Calu3 (cell line): ENCODE results near the gene HEPACAM. TPM values are rescaled to one million over a fixed set of nuclear protein-coding genes. Genes with fewer than 3 reads are reported as not detected.

Experiments
- BruUV-seq: library from RNA; stranded (reverse); fragments of 400-500 nt; replicated peaks from 2 replicates; lab custom pipeline; 2021; lab: Mats Ljungman, UMichigan
- CTCF ChIA-PET: fragments of 300-600 bp; sonication (Branson Sonifier 250); formaldehyde crosslinking; loops from one replicate; lab custom pipeline; 2022; ENCODE audit warnings: antibody characterized with exemption; lab: Charles Lee
- DNase-seq: peaks from one replicate; pipeline ENCODE4 v3.0.0; 2022
- H3K27ac Mint-ChIP-seq: one replicate; pipeline ENCODE4 v1.8.0; 2022; ENCODE audit warnings: mixed read lengths; ENCODE audit not compliant: unreplicated experiment
- H3K27me3 Mint-ChIP-seq: one replicate; pipeline ENCODE4 v1.8.0; 2022; ENCODE audit warnings: mixed read lengths; ENCODE audit not compliant: unreplicated experiment
- H3K36me3 Mint-ChIP-seq: one replicate; pipeline ENCODE4 v1.8.0; 2022; ENCODE audit warnings: mild to moderate bottlenecking, moderate library complexity, mixed read lengths; ENCODE audit not compliant: insufficient read depth, unreplicated experiment
- H3K4me1 Mint-ChIP-seq: one replicate; pipeline ENCODE4 v1.8.0; 2022; ENCODE audit warnings: mild to moderate bottlenecking, low read depth, mixed read lengths; ENCODE audit not compliant: unreplicated experiment
- H3K4me3 Mint-ChIP-seq: one replicate; pipeline ENCODE4 v1.8.0; 2022; ENCODE audit warnings: mild to moderate bottlenecking, low read depth, moderate library complexity, mixed read lengths; ENCODE audit not compliant: unreplicated experiment
- H3K9me3 Mint-ChIP-seq: one replicate; pipeline ENCODE4 v1.8.0; 2022; ENCODE audit warnings: low read depth, mixed read lengths; ENCODE audit not compliant: unreplicated experiment
- CTCF ChIP-seq: fragments of 200-600 bp; IDR thresholded peaks from one replicate; pipeline ENCODE4 v1.8.0; 2022; ENCODE audit warnings: antibody characterized with exemption; ENCODE audit not compliant: unreplicated experiment
- intact Hi-C: fragments of 100-400 bp; cut with micrococcal nuclease; formaldehyde crosslinking; loops from one replicate; pipeline ENCODE4 v1.10.0; 2022; ENCODE audit not compliant: unreplicated experiment
- total RNA-seq: library from RNA; stranded (reverse); gene quantifications from 2 replicates; pipeline ENCODE4 v1.2.3, GENCODE V29; 2022

Gene HEPACAM
- total RNA-seq, 1 experiment from 2014 or later = not detected

DNA sequence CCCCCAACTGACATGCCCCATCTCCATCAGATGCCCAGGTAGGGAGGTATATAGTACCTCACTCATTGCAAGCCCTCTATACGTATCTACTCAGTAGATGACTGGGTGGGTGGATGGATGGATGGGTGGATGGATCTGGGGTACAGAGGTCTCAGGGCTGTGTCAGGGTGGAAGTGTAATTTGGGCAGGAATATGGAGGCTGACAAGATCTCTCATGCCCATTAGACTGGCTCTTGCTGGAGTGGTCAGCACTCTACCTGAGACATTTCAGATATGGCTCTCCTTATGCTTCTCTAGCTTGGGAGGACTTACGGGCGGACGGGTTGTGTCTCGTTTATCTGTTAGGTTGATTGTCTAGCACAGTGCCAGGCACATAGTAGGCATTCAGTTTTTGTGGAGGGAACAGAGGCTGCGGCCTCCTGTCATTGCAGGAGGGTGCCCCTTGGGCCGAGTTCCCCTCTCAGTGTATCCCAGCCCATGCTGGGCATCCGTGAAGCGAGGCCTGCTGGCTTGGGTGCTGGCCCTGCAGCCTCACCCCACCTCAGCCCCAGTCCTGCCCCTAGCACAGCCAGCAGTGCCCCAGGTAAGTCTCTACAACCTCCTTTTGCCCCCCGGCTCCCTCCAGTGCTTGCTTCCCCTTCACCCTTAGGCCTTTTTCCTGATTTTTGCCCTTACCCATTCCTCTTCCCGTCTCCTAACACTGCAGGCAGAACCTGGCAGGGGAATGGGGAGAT is 56.9 kb downstream of the HEPACAM start:
- CTCF ChIA-PET = no interaction called here
- TF ChIP-seq CTCF = no peak
- no peak overlapping the region for H3K4me3 Mint-ChIP-seq
- H3K9me3 Mint-ChIP-seq = no peaks in the 10 kb centered on the region
- intact Hi-C loops = no loop called here
- DNase-seq = no peak
- H3K4me1 Mint-ChIP-seq = no peaks in the 10 kb centered on the region
- H3K27me3 Mint-ChIP-seq = peaks cover 77% of the 10 kb centered on the region
- BruUV-seq = no TSS peak
- no peak overlapping the region for H3K27ac Mint-ChIP-seq
- peaks cover 17% of the 10 kb centered on the region for H3K36me3 Mint-ChIP-seq

DNA sequence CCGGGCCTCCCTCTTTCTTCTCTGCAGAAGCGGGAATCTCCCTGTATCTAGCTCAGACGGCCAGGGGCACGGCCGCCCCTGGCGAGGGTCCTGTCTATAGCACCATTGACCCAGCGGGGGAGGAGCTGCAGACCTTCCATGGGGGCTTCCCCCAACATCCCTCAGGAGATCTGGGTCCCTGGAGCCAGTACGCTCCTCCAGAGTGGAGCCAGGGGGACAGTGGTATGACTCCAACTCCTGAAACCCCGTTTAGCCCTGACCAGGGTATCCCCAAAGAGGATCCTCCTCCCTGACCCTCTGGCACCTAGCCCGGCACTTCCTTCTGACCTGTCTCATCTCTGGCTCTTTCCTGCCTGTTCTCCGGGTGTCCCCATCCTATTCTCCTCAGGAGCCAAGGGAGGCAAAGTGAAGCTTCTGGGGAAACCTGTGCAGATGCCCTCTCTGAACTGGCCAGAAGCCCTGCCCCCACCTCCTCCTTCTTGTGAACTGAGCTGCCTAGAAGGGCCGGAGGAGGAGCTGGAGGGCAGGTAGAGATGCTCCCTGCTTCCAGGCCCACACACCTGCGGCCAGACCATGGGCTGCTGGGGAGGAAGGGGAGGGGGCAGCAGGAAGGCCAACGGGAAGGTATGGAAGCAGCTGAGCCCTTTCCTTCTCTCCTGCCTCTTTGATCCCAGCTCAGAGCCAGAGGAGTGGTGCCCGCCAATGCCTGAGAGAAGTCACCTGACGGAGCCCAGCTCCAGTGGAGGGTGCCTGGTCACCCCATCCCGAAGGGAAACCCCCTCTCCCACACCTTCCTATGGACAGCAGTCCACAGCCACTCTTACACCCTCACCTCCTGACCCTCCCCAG is 57.7 kb downstream of the HEPACAM start:
- no peak for DNase-seq
- intact Hi-C loops = no loop called here
- no peak for TF ChIP-seq CTCF
- Mint-ChIP-seq H3K4me3 (peak overlapping the region; percentile 67), H3K27me3 (peaks cover 77% of the 10 kb centered on the region), H3K27ac (no peak overlapping the region), H3K36me3 (peaks cover 17% of the 10 kb centered on the region), H3K4me1 (no peaks in the 10 kb centered on the region), H3K9me3 (no peaks in the 10 kb centered on the region)
- CTCF ChIA-PET = no interaction called here
- no TSS peak for BruUV-seq

DNA sequence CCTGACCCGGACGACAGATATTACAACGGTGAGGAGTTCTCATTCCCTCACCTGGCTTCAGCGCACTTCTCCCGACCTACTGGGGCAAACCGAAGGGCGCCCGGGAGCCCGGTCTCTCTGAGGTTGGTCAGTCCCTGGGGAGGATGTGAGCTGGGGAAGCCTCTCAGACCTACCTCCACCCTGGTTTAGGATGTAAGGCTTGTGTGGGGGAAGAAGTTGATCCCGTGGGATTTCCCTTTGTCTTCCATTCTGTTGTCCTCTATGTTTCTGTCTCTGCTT is 58.3 kb downstream of the HEPACAM start:
- peaks cover 17% of the 10 kb centered on the region for H3K36me3 Mint-ChIP-seq
- H3K9me3 Mint-ChIP-seq = no peaks in the 10 kb centered on the region
- H3K27ac Mint-ChIP-seq = no peak overlapping the region
- TF ChIP-seq CTCF = no peak
- no peaks in the 10 kb centered on the region for H3K4me1 Mint-ChIP-seq
- CTCF ChIA-PET = no interaction called here
- no peak for DNase-seq
- peak overlapping the region; percentile 67 for H3K4me3 Mint-ChIP-seq
- intact Hi-C loops = no loop called here
- BruUV-seq = no TSS peak
- peaks cover 77% of the 10 kb centered on the region for H3K27me3 Mint-ChIP-seq

DNA sequence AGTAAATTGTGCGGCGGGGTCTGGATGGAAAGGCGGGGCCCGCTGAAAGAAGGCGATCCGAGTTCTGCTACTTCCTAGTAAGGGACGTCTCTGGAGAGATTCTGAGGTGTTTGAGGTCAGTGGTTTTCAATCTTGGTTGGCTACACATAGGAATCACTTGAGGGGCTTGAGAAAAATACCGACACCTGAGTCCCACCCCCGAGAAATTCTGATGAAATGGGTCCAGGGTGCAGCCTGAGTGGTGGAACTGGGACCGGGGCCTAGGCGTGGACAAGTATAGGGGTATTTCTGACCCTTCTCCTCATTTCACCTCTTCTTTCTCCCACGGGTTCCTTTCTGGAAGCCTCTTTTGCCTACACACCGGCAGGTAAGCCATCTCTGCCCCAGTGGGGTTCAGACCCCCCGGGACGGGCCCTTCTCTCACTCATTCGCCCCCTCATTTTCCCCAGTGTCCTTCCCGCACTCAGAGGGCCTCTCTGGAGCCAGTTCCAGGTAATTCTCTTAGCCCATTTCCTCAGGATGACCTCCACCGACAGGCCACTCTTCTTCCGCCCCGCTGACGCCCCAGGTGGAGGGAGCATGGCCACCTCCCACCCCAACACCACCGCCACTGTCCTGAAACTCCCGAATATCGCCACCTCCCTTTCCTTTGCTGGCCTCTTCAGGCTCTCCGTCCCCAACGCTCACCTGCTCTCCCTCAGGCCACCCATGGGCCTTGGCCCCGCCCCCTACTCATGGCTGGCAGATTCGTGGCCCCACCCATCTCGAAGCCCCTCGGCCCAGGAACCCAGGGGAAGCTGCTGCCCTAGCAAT is 58.8 kb downstream of the HEPACAM start:
- intact Hi-C loops = no loop called here
- Mint-ChIP-seq H3K36me3 (peaks cover 17% of the 10 kb centered on the region), H3K27ac (no peak overlapping the region), H3K27me3 (peaks cover 79% of the 10 kb centered on the region), H3K9me3 (no peaks in the 10 kb centered on the region), H3K4me1 (no peaks in the 10 kb centered on the region), H3K4me3 (peak overlapping the region; percentile 67)
- CTCF ChIA-PET = interaction anchor here (0.8 to 1.0 kb wide), 6 partner anchors 11 to 469 kb away, joined by 3 to 6 read pairs (median 4); partner anchors contain the start of genes CCDC15, SIAE and SPA17
- BruUV-seq = no TSS peak
- DNase-seq = no peak
- TF ChIP-seq CTCF = no peak
